OCI-LY1 (cell line): ENCODE measurements around the gene YY2.

ENCODE experiments used
- H2AFZ ChIP-seq: fragments of 200-600 bp; sonication (generic), shearing (Covaris generic); 2 replicates; pipeline ENCODE4 v1.6.0; 2014; ENCODE audit warnings: antibody characterized with exemption, mild to moderate bottlenecking, low read length
- H3F3A ChIP-seq: fragments of 200-600 bp; sonication (generic), shearing (Covaris generic); 2 replicates; pipeline ENCODE4 v1.6.0; 2014; ENCODE audit warnings: mild to moderate bottlenecking, antibody characterized with exemption, low read length, moderate library complexity; ENCODE audit not compliant: insufficient read depth
- H3K27ac ChIP-seq: fragments of 200-600 bp; sonication (generic); 2 replicates; pipeline ENCODE4 v1.5.1; 2014; ENCODE audit warnings: low read length, mixed run types, mild to moderate bottlenecking, low read depth; ENCODE audit not compliant: poor library complexity, severe bottlenecking
- H3K27me3 ChIP-seq: fragments of 200-600 bp; sonication (generic); 2 replicates; pipeline ENCODE4 v1.6.0; 2014; ENCODE audit warnings: antibody characterized with exemption, mild to moderate bottlenecking, low read length, moderate library complexity; ENCODE audit not compliant: insufficient read depth
- H3K36me3 ChIP-seq: fragments of 200-600 bp; sonication (generic); 2 replicates; pipeline ENCODE4 v1.6.1; 2014; ENCODE audit warnings: mild to moderate bottlenecking, antibody characterized with exemption, low read length, moderate library complexity, mixed read lengths; ENCODE audit not compliant: insufficient read depth
- H3K4me1 ChIP-seq: fragments of 200-600 bp; sonication (generic); 2 replicates; pipeline ENCODE4 v1.5.1; 2014; ENCODE audit warnings: mild to moderate bottlenecking, low read length, moderate library complexity; ENCODE audit not compliant: insufficient read depth, severe bottlenecking
- H3K4me2 ChIP-seq: fragments of 200-600 bp; sonication (generic), shearing (Covaris generic); 2 replicates; pipeline ENCODE4 v1.6.1; 2014; ENCODE audit warnings: low read length
- H3K4me3 ChIP-seq: fragments of 200-600 bp; sonication (generic); 2 replicates; pipeline ENCODE4 v1.5.1; 2014; ENCODE audit warnings: low read length, low read depth, mild to moderate bottlenecking, mixed read lengths; ENCODE audit not compliant: poor library complexity, severe bottlenecking
- H3K79me2 ChIP-seq: fragments of 200-600 bp; shearing (Covaris generic); 2 replicates; pipeline ENCODE4 v1.6.1; 2016; ENCODE audit warnings: mixed run types, low read length, mixed read lengths; ENCODE audit not compliant: insufficient read depth
- H3K9ac ChIP-seq: fragments of 200-600 bp; sonication (generic), shearing (Covaris generic); 2 replicates; pipeline ENCODE4 v1.6.1; 2014; ENCODE audit warnings: mild to moderate bottlenecking, low read length, mixed read lengths
- H3K9me2 ChIP-seq: fragments of 200-600 bp; sonication (generic), shearing (Covaris generic); 2 replicates; pipeline ENCODE4 v1.6.1; 2014; ENCODE audit warnings: low read depth, mild to moderate bottlenecking, low read length, mixed read lengths
- H3K9me3 ChIP-seq: fragments of 200-600 bp; shearing (Covaris generic); 2 replicates; pipeline ENCODE4 v1.6.1; 2014; ENCODE audit warnings: low read length, mixed read lengths
- H4K20me1 ChIP-seq: fragments of 200-600 bp; sonication (generic), shearing (Covaris generic); 2 replicates; pipeline ENCODE4 v1.6.0; 2016; ENCODE audit warnings: mild to moderate bottlenecking, low read length; ENCODE audit not compliant: insufficient read depth
- EZH2 ChIP-seq: fragments of 200-600 bp; sonication (generic), shearing (Covaris generic); IDR thresholded peaks from 2 replicates; pipeline ENCODE4 v1.8.0; 2017; ENCODE audit warnings: borderline replicate concordance, mixed run types, mild to moderate bottlenecking, antibody characterized with exemption, low read length, moderate library complexity, mixed read lengths
- TF ChIP-seq, protein P1 (sequence below): fragments of 200-600 bp; sonication (generic), shearing (Covaris generic); IDR thresholded peaks from 2 replicates; pipeline ENCODE4 v1.5.1; 2017; ENCODE audit warnings: mild to moderate bottlenecking, antibody characterized with exemption, low read length, moderate library complexity, mixed read lengths

Gene YY2

DNA sequence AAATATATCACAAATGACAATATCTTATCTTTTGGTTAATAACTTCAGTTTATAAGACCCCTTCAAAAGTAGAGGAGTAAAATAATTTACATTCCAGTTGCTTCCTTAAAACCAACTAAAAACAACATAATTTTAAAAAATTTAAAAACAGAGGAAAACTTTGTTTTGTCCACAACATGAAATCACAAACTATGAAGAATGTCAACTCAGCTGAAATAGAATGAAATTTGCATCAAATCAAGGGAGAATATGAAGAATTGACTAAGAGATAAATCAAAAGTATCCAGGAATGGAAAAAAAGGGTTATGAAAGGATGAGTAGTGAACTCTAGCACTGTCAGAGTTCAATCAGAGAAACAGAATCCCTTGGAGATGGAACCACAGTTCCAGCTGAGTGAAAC is 2.2 kb upstream of the YY2 start:
- no peaks in the 10 kb centered on the region for H3K4me1 ChIP-seq
- H3K36me3 ChIP-seq: peaks cover 31% of the 10 kb centered on the region
- no peak overlapping the region for H3K9ac ChIP-seq
- no peaks in the 10 kb centered on the region for H4K20me1 ChIP-seq
- no peaks in the 10 kb centered on the region for H3K79me2 ChIP-seq
- no peaks in the 10 kb centered on the region for H3K9me3 ChIP-seq
- H2AFZ ChIP-seq: no peak overlapping the region
- H3K27me3 ChIP-seq: no peaks in the 10 kb centered on the region
- H3K4me2 ChIP-seq: no peak overlapping the region
- H3F3A ChIP-seq: no peaks in the 10 kb centered on the region
- no peak overlapping the region for H3K4me3 ChIP-seq
- no peaks in the 10 kb centered on the region for H3K9me2 ChIP-seq
- H3K27ac ChIP-seq: no peak overlapping the region
- TF ChIP-seq, protein P1, sequence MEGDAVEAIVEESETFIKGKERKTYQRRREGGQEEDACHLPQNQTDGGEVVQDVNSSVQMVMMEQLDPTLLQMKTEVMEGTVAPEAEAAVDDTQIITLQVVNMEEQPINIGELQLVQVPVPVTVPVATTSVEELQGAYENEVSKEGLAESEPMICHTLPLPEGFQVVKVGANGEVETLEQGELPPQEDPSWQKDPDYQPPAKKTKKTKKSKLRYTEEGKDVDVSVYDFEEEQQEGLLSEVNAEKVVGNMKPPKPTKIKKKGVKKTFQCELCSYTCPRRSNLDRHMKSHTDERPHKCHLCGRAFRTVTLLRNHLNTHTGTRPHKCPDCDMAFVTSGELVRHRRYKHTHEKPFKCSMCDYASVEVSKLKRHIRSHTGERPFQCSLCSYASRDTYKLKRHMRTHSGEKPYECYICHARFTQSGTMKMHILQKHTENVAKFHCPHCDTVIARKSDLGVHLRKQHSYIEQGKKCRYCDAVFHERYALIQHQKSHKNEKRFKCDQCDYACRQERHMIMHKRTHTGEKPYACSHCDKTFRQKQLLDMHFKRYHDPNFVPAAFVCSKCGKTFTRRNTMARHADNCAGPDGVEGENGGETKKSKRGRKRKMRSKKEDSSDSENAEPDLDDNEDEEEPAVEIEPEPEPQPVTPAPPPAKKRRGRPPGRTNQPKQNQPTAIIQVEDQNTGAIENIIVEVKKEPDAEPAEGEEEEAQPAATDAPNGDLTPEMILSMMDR: no peak
- TF ChIP-seq EZH2: no peak

- no peak overlapping the region for H3K4me2 ChIP-seq
- H3K36me3 ChIP-seq: peaks cover 30% of the 10 kb centered on the region
- H3K27me3 ChIP-seq: no peaks in the 10 kb centered on the region
- H2AFZ ChIP-seq: no peak overlapping the region
- H3K27ac ChIP-seq: no peak overlapping the region
- H4K20me1 ChIP-seq: no peaks in the 10 kb centered on the region
- no peaks in the 10 kb centered on the region for H3K9me2 ChIP-seq
- no peaks in the 10 kb centered on the region for H3F3A ChIP-seq
- no peaks in the 10 kb centered on the region for H3K9me3 ChIP-seq
- H3K9ac ChIP-seq: no peak overlapping the region
- no peaks in the 10 kb centered on the region for H3K79me2 ChIP-seq
- TF ChIP-seq, protein P1: no peak
- no peak for TF ChIP-seq EZH2
- no peaks in the 10 kb centered on the region for H3K4me1 ChIP-seq
- no peak overlapping the region for H3K4me3 ChIP-seq
These were observed 717 bp downstream of the YY2 start for GRCh38 chrX:21856504-21856903.

DNA sequence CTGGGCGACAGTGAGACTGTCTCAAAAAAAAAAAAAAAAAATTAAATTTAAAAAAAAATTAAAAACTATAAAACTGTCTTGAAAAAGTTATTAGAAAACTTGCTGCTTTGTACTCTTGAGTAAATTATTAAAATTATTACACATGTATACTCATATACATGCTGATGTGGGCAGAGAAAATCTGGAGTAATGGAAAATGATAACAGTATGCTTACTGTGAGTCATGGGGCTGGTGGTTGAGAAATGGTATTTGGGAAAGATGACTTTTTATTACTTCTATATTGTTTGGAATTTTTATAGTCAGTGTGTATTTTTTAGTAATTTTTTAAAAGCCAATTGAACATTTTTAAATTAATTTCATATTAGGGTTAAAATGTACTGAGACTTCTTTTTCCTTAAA is 7.5 kb downstream of the YY2 start:
- Histone ChIP-seq H3K79me2 (no peaks in the 10 kb centered on the region), H4K20me1 (no peaks in the 10 kb centered on the region), H3K4me1 (no peaks in the 10 kb centered on the region), H3K9me3 (no peaks in the 10 kb centered on the region), H3K27me3 (no peaks in the 10 kb centered on the region), H3K27ac (no peak overlapping the region), H3K4me2 (no peak overlapping the region), H3K9ac (no peak overlapping the region), H3K4me3 (no peak overlapping the region), H3F3A (no peaks in the 10 kb centered on the region), H2AFZ (no peak overlapping the region), H3K9me2 (no peaks in the 10 kb centered on the region), H3K36me3 (no peaks in the 10 kb centered on the region)
- no peak for TF ChIP-seq EZH2
- TF ChIP-seq, protein P1: no peak
